ENCODE measurements around the gene BLID. TPM values are rescaled to one million over a fixed set of nuclear protein-coding genes. Genes with fewer than 3 reads are reported as not detected.

BLID gene
- total and polyA plus RNA-seq, 10 of the 15 experiments (the other 5 are each of a cell fraction or from before 2014, with no cell fraction given): not detected

DNA sequence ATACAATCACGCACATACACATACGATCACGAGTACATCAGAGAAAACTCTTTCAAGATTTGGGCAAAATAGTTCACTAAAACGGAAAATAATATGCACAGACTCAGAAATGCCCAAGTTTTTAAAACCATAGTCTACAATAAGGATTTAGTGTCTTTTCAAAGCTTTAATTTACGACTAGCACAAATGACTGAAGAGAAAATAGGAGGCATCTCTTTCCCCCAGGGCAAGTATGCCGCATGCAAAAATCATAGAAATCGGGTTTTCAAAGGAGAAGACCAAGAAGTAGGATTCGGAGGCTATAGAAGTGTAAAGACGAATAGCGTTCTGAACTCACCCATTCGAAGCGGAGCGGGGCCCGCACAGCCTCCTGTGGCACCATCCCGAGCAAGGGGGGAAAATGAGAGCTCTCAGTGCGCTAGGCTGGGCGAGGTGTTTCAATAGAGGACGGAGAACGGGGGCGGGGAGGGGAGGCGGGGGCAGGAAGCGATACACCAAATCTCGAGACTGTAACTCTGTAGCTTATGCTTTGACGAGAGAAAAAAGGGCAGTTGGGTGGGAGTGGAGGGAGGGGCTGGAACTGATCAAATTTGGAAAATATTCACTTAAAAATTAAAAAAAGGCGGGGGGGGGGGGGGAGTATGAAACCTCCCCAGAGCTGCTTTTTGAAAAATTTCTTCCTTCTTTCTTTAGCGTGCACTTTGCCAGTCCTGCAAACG, 15.8 kb downstream of the BLID start:
- Histone ChIP-seq H3K4me2 (ENCODE audit: control insufficient read depth, insufficient read depth) (no peak overlapping the region), H2AFZ (ENCODE audit: control insufficient read depth, low read depth, low read length) (no peak overlapping the region), H3K36me3 (ENCODE audit: control insufficient read depth in 2 of 2, insufficient read depth in 2 of 2, low read length in 1 of 2) (no peaks in the 10 kb centered on the region), H3K9me3 (replicated peaks; ENCODE audit: control insufficient read depth, insufficient read depth, low read length) (no peaks in the 10 kb centered on the region; the same call in 2 of the 3 replicates), H4K20me1 (ENCODE audit: control insufficient read depth, insufficient read depth) (no peaks in the 10 kb centered on the region), H3K27me3 (replicated peaks in 1 of 2; ENCODE audit: control insufficient read depth in 2 of 2, insufficient read depth in 2 of 2, low read length in 1 of 2) (peaks cover 0 to 20% of the 10 kb centered on the region in 2 experiments; a peak in 3 of 4 replicates), H3K4me1 (ENCODE audit: control insufficient read depth, insufficient read depth, low read length) (no peaks in the 10 kb centered on the region), H3K79me2 (ENCODE audit: control insufficient read depth, insufficient read depth, low read length) (no peaks in the 10 kb centered on the region), H3K27ac (ENCODE audit: control insufficient read depth, insufficient read depth) (no peak overlapping the region), H3K4me3 (no peak overlapping the region), H3K9ac (ENCODE audit: control insufficient read depth, insufficient read depth, low read length) (no peak overlapping the region)
- SMC1A ChIA-PET (ENCODE audit: uncharacterized antibody, unreplicated experiment): interaction anchor here (1.5 kb wide), 1 partner anchor 8 kb away, joined by 3 read pairs; no protein-coding TSS in a partner anchor
- intact Hi-C loops (cut with micrococcal nuclease; ENCODE audit: unreplicated experiment) (no loop called here), in situ Hi-C loops (cut with MboI) (no loop called here)
- CTCF ChIA-PET: interaction anchor here (0.6 kb wide), 1 partner anchor 486 kb away, joined by 3 read pairs; no protein-coding TSS in a partner anchor
- POLR2A ChIA-PET: no interaction called here
- ATAC-seq: no peak
- no peak for FAIRE-seq
- DNase-seq (ENCODE audit: low read depth, low spot score): no peak
- WGBS (ENCODE audit: insufficient coverage, insufficient replicate concordance, low lambda C conversion rate, missing lambda C conversion rate): 28% methylated on average over 18 of the region's 27 CpGs
- no peak for TF ChIP-seq JUNB (IDR thresholded peaks at IDR 0.05)
- TF ChIP-seq, protein P1, sequence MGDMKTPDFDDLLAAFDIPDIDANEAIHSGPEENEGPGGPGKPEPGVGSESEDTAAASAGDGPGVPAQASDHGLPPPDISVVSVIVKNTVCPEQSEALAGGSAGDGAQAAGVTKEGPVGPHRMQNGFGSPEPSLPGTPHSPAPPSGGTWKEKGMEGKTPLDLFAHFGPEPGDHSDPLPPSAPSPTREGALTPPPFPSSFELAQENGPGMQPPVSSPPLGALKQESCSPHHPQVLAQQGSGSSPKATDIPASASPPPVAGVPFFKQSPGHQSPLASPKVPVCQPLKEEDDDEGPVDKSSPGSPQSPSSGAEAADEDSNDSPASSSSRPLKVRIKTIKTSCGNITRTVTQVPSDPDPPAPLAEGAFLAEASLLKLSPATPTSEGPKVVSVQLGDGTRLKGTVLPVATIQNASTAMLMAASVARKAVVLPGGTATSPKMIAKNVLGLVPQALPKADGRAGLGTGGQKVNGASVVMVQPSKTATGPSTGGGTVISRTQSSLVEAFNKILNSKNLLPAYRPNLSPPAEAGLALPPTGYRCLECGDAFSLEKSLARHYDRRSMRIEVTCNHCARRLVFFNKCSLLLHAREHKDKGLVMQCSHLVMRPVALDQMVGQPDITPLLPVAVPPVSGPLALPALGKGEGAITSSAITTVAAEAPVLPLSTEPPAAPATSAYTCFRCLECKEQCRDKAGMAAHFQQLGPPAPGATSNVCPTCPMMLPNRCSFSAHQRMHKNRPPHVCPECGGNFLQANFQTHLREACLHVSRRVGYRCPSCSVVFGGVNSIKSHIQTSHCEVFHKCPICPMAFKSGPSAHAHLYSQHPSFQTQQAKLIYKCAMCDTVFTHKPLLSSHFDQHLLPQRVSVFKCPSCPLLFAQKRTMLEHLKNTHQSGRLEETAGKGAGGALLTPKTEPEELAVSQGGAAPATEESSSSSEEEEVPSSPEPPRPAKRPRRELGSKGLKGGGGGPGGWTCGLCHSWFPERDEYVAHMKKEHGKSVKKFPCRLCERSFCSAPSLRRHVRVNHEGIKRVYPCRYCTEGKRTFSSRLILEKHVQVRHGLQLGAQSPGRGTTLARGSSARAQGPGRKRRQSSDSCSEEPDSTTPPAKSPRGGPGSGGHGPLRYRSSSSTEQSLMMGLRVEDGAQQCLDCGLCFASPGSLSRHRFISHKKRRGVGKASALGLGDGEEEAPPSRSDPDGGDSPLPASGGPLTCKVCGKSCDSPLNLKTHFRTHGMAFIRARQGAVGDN (IDR thresholded peaks at IDR 0.05): no peak
- TF ChIP-seq ESRRA (IDR thresholded peaks at IDR 0.05; ENCODE audit: low read length): no peak
- TF ChIP-seq, protein P2, sequence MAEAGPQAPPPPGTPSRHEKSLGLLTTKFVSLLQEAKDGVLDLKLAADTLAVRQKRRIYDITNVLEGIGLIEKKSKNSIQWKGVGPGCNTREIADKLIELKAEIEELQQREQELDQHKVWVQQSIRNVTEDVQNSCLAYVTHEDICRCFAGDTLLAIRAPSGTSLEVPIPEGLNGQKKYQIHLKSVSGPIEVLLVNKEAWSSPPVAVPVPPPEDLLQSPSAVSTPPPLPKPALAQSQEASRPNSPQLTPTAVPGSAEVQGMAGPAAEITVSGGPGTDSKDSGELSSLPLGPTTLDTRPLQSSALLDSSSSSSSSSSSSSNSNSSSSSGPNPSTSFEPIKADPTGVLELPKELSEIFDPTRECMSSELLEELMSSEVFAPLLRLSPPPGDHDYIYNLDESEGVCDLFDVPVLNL (IDR thresholded peaks at IDR 0.05; ENCODE audit: low read depth, low read length): no peak
- TF ChIP-seq NBN (IDR thresholded peaks at IDR 0.05): no peak
- no peak for TF ChIP-seq RCOR1 (conservative IDR thresholded peaks at IDR 0.05; ENCODE audit: low read depth, low read length)
- no peak for TF ChIP-seq HDAC6 (IDR thresholded peaks at IDR 0.05; ENCODE audit: unreplicated experiment)
- TF ChIP-seq CBFB (IDR thresholded peaks at IDR 0.05; ENCODE audit: low read depth): no peak
- TF ChIP-seq NFIC (IDR thresholded peaks at IDR 0.05; ENCODE audit: low read depth, low read length): no peak
- TF ChIP-seq, protein P3, sequence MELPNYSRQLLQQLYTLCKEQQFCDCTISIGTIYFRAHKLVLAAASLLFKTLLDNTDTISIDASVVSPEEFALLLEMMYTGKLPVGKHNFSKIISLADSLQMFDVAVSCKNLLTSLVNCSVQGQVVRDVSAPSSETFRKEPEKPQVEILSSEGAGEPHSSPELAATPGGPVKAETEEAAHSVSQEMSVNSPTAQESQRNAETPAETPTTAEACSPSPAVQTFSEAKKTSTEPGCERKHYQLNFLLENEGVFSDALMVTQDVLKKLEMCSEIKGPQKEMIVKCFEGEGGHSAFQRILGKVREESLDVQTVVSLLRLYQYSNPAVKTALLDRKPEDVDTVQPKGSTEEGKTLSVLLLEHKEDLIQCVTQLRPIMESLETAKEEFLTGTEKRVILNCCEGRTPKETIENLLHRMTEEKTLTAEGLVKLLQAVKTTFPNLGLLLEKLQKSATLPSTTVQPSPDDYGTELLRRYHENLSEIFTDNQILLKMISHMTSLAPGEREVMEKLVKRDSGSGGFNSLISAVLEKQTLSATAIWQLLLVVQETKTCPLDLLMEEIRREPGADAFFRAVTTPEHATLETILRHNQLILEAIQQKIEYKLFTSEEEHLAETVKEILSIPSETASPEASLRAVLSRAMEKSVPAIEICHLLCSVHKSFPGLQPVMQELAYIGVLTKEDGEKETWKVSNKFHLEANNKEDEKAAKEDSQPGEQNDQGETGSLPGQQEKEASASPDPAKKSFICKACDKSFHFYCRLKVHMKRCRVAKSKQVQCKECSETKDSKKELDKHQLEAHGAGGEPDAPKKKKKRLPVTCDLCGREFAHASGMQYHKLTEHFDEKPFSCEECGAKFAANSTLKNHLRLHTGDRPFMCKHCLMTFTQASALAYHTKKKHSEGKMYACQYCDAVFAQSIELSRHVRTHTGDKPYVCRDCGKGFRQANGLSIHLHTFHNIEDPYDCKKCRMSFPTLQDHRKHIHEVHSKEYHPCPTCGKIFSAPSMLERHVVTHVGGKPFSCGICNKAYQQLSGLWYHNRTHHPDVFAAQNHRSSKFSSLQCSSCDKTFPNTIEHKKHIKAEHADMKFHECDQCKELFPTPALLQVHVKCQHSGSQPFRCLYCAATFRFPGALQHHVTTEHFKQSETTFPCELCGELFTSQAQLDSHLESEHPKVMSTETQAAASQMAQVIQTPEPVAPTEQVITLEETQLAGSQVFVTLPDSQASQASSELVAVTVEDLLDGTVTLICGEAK (IDR thresholded peaks at IDR 0.05; ENCODE audit: borderline replicate concordance): no peak
- TF ChIP-seq MTA3 (IDR thresholded peaks at IDR 0.05; ENCODE audit: borderline replicate concordance, low read length): no peak
- TF ChIP-seq KDM1A (IDR thresholded peaks at IDR 0.05; ENCODE audit: borderline replicate concordance): no peak
- no peak for TF ChIP-seq HDAC2 (IDR thresholded peaks at IDR 0.05)
- TF ChIP-seq BRCA1 (IDR thresholded peaks at IDR 0.05; ENCODE audit: low read depth, low read length): no peak
- no TSS peak for BruUV-seq (replicated peaks)
- RAD21 ChIA-PET (ENCODE audit: unreplicated experiment): no interaction called here
